ENCODE data around the gene AXIN1. TPM values are rescaled to one million over a fixed set of nuclear protein-coding genes. Genes with fewer than 3 reads are reported as not detected.

AXIN1 gene
- total RNA-seq, 4 donors from 2014 or later: 11.1 to 19.0 (median 15.0) TPM

GRCh38 chr16:324451-325334, 27.8 kb downstream of the AXIN1 start:
- TF ChIP-seq CTCF (IDR thresholded peaks at IDR 0.05; ENCODE audit: low read depth): no peak

- TF ChIP-seq CTCF (IDR thresholded peaks at IDR 0.05; ENCODE audit: low read depth): no peak
Observed at GRCh38 chr16:324201-324450, 28.4 kb downstream of the AXIN1 start.

GRCh38 chr16:322476-323143, 29.9 kb downstream of the AXIN1 start:
- TF ChIP-seq CTCF (IDR thresholded peaks at IDR 0.05; ENCODE audit: low read depth): no peak

- no peak for TF ChIP-seq CTCF (IDR thresholded peaks at IDR 0.05; ENCODE audit: low read depth)
Observed at GRCh38 chr16:321532-321931, 31.0 kb downstream of the AXIN1 start.

GRCh38 chr16:320206-320605, 32.3 kb downstream of the AXIN1 start:
- TF ChIP-seq CTCF (IDR thresholded peaks at IDR 0.05; ENCODE audit: low read depth): no peak

GRCh38 chr16:318628-319027, 33.9 kb downstream of the AXIN1 start:
- no peak for TF ChIP-seq CTCF (IDR thresholded peaks at IDR 0.05; ENCODE audit: low read depth)

GRCh38 chr16:317583-317982, 34.9 kb downstream of the AXIN1 start:
- no peak for TF ChIP-seq CTCF (IDR thresholded peaks at IDR 0.05; ENCODE audit: low read depth)
